ENCODE data around the gene ZBTB2.

The ZBTB2 gene, protein sequence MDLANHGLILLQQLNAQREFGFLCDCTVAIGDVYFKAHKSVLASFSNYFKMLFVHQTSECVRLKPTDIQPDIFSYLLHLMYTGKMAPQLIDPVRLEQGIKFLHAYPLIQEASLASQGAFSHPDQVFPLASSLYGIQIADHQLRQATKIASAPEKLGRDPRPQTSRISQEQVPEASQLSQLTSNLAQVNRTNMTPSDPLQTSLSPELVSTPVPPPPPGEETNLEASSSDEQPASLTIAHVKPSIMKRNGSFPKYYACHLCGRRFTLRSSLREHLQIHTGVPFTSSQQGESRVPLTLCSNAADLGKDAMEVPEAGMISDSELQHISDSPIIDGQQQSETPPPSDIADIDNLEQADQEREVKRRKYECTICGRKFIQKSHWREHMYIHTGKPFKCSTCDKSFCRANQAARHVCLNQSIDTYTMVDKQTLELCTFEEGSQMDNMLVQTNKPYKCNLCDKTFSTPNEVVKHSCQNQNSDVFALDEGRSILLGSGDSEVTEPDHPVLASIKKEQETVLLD

DNA sequence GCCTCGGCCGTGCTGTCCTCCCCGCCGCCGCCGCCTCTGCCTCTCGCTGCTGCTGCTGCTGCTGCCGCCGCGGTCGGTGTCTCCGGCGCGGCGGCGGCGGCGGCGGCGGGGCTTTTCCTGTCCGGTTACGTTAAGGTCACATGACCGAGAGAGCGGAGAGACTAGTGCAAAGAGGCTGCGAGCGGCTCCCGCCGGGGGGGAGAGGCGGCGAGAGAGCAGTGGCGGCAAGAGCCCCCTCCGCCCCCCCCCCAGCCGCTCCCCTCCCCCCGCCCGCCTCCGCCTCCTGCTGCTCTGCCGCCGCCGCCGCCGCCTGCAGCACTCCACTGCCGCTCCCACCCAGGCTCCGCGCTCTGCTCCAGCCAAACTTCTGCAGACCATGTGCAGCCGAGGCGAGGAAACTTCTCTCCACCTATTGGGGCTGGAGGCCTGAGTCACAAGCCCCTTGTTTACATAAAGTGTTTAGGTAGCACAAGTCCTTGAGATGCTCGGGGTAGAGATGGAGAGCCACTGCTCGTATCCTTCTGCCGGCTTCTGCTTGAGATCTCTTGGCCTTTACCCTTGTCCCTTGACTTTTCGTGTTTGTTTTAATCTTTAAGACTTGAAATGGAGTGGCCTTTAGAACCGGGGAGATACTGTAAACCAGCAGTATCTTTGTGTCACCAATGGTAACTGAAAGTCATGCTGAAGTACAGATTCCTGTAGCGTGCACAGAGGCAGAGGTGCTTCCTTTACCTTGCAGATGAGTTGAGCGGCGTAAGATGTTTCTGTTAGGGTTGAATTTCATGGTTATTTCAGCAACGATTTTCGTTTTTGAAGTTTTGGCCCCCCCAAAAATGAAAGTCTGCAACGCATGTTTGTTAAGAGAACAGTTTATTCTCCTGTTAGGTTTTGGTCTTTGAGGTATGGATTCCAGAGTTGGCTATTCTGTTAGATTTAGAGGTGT, at the start of gene ZBTB2:
Gene ZBTB2, minus strand, starts transcription at position 89 of the 943 bp plus-strand sequence. CDS start 17,922 bp downstream, outside the sequence.
- DNase-seq: no peak

DNA sequence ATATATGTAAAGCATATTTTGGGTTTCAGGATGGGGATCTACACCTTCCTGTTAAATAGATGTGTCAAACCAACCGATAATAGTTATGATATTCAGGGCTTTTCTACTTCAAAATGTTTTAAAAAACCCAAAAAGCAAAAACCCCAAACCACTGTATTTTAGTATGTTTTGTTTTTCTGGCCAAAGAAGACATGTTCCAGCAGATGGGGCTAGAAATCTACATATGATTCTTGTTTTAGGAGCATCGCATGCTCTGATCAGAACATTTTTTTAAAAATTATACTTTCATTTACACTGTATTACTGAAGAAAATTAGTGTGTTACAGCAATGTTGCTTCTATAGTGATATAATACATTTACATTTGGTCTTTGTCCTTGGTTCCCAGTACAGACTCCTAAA, 49.6 kb upstream of the ZBTB2 start:
- DNase-seq: no peak

DNA sequence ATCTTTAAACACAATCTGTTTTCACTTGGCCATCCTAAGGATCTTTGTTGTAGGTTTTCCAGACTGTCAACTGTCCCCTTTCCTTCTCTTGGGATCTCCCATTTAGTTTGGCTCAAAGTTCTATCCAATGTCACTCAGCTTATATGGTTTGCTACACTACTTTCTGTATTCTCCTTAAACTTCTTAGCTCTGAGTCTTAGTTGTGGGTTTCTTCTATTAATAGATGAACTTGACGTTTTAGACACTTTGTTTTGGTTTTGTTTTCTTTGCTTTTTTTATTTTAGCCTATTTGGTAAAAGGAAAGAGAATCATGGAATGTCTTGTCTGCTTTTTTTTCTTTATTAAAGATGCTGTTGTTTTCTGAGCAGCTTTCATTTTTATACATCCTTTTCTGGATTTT, 49.1 kb upstream of the ZBTB2 start:
- no peak for DNase-seq

DNA sequence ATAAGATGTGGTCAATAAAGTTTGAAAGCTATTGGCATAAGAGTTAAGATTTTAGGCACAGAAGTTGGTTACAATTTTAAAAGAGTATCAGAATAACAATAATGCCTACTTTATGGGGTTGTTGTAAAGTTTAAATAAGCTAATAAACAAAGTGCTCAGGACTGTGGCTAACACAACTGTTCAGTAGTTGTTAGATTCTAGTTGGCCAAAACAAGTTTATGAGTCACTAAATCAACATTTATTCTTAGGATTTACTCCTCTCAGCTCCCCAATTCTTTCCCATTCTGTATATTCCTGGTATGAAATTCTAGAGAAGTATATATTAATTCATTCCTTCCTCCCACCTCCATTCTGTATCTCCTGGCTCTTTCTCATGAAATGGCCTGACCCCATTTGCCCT, 46.0 kb upstream of the ZBTB2 start:
- no peak for DNase-seq

DNA sequence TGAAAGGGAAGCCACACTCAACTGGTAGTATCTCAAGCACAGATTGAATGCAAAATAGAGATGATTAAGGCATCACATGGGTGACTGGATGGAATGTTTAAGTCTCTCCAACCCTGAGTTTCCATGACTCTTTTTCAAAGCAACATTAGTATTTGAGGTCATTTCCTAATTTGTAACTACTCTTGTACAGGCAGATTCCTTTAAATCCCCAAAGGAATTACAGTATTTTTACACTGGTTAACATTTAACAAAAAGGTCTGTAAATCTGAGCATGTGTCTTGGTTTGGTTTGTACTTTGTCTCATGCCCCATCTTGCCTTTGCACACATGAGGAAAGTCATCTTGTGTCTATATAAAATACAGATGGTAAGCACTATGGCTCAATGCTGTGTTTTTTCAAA, 45.4 kb upstream of the ZBTB2 start:
- DNase-seq: no peak

DNA sequence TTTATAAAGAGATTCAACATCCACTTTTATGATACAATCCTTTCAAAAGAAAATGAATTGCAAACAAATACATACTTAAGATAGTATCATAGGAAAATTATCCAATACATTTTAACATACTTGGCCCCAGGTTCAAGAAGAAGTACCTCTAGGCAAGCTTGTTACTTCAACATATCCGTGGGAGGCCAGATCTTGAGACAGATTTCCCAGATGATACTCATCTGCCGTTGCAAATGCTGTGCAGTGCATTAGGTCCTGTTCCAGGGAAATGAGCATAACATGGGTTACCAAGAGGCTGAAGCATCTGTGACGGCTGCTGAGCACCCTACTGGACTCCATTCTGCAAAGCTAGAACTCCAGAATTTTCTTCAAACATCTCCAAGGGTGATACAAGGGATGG, 44.9 kb upstream of the ZBTB2 start:
- DNase-seq: no peak

DNA sequence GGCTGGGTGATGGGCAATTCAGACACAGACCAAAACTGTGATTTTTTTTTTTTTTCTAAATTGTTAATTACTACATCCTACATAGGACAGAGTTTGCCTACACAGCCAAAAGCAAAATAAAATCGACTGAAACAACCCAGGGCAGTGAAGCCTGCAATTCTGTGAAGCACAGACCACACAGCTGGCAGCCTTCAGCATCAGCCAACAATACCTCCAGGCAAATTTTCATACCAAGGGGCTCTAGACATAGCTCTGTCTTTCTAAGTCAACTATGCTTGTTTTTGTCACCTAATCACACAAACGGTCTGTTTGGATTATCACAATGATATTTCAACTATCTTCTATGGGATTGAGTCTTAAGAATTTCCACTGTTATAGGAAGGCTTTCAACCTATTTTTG, 43.0 kb upstream of the ZBTB2 start:
- DNase-seq: no peak

DNA sequence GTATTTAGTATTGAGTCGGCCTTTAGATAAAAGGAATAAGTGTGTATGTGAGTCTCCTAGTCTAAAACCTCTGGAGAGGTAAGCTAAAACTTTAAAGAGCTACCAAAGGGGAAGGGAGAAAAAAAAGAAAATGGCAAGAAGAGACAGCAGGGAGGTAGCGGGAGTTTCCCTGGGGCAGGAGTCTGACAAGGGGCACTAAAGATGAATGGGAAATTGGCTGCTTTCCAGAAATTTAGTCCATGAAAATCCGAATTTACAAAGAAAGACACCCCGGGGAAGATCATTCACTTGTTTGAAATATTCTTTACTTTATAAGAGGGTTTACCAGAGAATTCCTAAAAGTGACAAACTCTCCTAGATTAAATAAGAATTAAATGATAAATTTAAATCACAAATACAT, 41.3 kb upstream of the ZBTB2 start:
- no peak for DNase-seq

DNA sequence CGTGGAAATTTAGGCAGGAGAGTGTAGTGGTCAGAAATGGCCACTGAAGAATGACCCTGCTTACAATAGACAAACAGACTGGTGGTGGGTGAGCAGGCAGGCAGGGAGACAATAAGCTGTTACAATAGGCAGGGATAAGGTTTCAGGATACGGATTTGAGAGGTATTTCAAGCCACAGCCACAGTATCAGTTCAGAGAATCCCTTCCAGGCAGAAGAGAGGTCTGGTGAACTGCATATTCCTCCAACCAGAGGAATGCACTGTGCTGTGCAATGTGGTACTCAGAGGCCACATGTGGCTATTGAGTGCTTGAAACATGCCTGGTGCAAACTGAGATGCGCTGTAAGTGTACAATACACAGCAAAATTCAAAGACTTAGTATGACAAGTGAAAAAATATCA, 40.0 kb upstream of the ZBTB2 start:
- DNase-seq: no peak

DNA sequence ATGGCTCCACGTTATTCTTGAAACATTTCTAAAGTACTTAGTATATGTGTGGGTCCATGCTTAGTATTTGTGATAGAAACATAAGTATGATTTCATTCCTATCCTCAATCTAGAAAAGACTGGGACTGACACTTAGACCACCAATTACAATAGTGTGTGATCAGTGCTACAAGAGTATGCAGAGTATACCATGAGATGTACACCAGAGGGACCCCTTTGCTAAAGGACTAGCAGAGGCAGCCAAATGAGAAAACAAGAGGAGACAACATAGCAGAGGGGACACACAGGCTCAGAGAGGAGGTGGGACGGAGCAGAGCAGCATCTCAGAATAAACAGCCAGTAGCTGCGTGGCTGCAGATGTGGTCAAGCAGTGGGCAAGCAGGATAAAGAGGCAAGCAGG, 39.5 kb upstream of the ZBTB2 start:
- DNase-seq: no peak

DNA sequence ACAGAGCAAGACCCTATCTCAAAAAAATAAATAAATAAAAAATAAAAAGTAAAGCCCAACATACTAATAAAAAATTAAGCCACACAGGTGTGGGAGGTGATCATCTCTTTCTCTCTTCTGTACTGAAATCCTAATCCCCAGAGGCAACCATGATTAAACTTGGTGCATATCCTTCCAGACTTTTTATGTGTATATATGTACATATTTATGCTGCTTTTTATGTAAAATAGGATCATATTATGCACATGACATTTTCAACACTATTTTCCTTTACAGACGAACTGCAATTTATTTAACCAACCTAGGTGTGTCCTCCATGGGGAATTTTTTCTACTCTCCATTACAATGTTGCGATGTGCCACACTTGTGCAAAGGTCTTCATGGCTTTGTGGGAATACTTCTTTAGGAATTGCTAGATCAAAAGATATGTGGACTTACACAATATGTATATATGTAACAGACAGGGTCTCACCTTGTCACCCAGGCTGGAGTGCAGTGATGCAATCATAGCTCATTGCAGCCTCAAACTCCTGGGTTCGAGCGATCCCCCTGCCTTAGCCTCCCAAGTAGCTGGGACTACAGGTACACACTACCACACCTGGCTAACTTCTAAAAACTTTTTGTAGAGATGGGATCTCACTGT, 36.9 kb upstream of the ZBTB2 start:
- DNase-seq: no peak

DNA sequence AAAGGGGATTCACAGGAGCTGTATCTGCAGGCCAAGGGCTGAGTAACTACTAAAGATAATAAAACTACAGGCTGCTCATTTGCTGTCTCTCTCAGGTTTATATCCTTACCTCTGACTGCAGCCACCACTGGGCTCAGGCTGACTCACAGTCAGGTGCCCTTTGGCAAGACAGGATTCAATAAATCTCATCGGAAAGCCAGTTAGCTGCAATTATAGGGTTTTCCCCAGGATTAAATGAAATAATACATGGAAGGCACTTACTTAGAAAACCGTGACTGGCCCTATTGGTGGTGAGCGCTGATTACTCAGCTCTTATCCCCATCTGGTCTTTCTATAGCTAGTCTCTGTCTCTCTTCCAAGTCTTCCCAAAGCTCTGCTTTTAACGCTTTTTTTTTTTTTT, 34.2 kb upstream of the ZBTB2 start:
- DNase-seq: no peak

DNA sequence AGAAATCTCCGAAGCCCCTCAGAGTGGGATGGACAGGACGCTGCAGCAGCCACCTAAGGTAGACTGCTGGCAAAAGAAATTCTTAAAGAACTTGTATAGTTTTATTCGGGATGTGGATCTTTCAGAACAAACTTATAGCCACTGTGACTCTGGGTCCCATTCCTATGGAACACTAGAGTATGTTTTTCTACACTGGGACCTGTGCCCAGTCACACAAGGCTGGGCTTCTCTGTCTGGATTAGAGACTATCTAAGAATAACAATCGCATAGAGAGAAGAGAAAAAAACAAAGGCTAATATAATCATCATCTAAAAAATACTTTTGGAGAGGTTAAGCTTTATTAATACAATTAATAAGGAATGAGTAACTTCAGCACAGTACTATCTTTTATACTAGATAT, 31.6 kb upstream of the ZBTB2 start:
- DNase-seq: no peak

DNA sequence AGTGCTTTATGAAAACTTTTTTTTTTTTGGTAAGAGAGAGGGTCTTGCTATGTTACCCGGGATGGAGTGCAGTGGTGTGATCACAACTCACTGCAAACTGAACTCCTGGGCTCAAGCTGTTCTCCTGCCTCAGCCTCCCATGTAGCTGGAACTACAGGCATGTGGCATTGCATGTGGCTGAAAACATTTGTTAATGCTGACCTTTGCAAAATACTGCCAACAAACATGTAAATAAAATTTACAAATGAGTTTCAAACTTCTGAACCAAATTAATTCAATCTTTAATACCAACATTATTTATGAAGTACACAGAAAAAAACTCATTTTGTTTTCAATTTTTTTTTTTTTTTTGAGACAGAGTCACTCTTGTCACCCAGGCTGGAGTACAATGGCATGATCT, 26.1 kb upstream of the ZBTB2 start:
- no peak for DNase-seq

DNA sequence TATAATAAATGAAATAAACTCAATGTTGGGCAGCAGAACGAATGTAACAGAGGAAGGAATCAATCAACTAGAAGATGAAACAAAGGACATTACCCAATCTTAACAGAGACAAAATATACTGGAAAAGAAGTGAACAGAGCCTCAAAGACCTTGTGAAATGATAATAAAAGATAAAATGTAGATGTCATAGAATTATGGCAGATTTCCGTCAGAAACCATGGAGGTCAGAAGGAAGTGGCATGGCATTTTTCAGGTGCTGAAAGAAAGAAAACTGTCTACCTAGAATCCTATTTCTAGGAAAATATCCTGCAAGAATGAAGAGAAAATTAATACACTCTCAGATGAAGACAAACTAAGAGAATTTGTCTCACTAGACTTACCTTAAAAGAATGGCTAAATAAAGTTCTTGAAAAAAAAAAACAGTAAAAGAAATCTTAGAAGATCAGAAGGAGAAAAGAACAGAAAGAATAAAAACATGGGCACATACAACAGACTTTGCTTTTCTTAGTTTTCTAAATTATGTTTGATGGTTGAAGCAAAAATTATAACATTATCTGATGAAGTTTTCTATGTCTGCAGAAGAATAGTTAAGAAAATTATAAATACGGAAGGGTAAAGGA, 23.4 kb upstream of the ZBTB2 start:
- DNase-seq: no peak

DNA sequence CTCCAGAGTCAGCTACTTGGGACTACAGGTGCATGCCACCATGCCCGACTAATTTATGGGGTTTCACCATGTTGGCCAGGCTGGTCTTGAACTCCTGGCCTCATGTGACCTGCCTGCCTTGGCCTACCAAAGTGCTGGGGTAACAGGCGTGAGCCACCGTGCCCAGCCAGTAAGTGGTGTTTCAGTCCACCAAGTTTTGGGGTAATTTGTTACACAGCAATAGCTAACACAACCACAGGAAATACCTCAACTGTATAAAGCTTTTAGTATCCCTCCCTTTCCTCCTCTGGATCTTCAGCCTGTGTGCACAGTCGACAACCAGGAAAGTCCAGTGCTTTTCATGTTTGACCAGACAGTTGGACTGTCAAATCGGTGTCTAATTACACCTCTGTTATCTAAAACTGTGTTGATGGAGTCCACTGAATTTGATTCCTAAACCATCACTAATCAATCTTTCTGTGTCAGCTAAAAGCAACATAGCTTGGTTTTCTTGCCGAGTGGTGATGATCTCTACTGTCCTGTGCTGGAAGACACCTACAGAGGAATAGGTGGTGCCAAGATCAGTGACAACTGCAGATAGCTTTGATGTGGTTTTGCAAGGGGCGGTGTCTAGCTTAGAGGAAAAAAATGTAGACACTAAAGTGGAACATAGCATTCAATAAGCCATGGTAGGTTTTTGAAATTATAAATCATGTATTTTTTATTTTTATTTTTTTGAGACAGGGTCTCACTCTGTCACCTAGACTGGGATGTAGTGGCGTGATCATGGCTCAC, 22.2 kb upstream of the ZBTB2 start:
- DNase-seq: no peak

DNA sequence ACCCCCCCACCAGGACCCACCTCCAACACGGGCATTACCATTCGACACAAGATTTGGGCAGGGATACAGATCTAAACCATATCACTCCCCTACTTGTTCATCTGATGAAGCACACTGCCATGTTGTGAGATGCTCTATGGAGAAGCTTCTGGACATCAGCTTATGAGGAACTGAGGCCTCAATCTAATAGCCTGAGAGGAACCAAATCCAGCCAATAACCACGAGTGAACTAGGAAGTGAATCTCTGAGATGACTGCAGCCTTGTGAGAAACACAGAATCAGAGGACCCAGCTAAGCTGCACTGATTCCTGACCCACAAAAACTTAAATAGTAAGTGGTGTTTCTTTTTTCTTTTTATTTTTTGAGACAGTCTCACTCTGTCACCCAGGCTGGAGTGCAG, 21.6 kb upstream of the ZBTB2 start:
- no peak for DNase-seq

DNA sequence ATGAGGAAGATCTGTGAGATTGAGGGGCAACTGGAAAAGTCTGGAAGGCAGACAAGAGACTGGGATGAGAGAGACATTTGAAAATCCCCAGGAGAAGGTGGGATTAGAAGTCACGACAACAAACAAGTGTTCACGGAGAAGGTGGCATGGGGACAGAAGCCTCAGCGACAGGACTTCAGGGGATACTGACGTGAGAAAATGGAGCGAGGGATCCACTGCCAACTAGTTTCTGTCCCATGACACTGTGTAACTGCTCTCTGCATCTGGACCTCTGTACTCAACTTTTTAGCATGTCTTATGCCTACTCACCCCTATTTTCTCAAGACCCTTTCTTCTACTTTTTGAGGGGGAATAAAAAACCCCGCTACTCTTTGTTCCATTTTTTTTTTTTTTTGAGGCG, 18.3 kb upstream of the ZBTB2 start:
- DNase-seq: no peak

DNA sequence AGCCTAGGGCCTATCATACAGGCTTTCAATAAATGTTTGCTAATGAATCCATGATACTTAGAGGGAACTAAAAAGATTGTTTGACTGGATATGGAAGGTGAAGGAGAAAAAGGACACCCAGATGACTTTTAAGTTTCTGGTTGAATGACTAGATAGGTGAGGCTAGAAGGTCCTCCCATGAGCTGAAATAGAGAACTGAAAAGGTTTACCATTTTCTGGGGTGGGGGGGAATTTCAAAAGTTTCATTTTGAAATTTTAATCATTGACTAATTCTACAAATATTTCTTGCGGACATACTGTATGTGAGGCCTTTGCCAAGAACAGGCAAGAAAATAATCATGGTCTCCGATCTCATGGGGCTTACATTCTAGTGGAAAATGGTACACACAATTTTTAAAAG, 17.9 kb upstream of the ZBTB2 start:
- no peak for DNase-seq

DNA sequence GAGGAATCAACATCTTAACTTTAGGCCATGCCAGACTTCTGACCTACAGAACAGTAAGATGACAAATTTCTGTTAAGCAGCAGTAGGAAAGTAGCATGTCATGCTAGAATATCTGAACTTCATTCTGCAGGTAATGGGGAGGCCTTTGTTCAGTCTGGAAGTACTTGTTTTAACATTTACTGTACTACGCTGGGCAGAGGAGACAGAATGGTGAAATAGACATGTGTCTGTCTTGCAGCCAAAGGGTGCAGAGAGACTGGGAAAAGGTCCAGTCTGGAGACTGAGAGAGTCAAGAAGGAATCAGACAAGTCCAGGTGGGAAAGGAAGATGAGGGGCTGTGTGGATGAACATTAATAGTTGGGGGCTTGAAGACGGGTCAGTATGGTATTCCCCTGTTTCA, 17.5 kb upstream of the ZBTB2 start:
- DNase-seq: no peak

DNA sequence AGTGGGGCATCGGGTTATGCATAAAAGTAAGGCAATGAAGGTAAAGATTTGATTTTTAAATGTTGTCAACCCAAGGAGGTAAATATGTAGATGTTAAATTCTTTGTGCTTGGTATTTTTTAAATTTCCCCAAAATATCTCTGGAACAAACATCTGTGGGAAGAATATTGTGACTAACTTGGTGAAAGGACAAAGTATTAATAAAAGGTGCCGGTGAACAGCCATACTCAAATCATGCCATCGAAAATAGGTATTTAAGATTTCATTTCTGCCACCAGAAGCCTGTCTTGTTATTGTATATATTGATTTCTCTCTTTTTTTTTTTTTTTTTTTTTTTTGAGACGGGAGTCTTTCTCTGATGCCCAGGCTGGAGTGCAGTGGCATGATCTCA, 12.6 kb upstream of the ZBTB2 start:
- DNase-seq: no peak

DNA sequence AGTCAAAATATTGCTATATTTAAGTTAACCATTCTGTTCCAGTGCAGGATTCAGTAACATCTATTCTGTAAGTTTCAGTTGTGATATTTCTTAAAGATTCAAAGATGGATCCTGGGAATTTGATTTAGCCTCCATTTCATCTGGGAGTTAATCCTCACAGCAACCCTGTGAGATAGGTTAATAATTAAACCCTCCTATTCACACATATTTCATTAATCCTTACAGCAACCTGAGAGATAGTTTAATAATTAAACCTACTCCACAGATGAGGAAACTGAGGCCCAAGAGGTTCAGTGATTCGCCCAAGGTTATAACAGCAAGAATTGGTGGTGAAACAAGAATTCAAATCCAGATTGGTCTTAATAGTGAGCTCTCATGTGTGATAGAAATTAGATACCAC, 10.9 kb upstream of the ZBTB2 start:
- no peak for DNase-seq

All from GF-D8 (cell line).